ENCODE measurements around the gene MRPL55.

The MRPL55 gene

GRCh38 chr1:228146417-228147150, 37.5 kb upstream of the MRPL55 start:
- DNase-seq (ENCODE audit: low read depth): no peak

GRCh38 chr1:228145463-228146416, 36.6 kb upstream of the MRPL55 start:
- no peak for DNase-seq (ENCODE audit: low read depth)
- TF ChIP-seq, protein P1, sequence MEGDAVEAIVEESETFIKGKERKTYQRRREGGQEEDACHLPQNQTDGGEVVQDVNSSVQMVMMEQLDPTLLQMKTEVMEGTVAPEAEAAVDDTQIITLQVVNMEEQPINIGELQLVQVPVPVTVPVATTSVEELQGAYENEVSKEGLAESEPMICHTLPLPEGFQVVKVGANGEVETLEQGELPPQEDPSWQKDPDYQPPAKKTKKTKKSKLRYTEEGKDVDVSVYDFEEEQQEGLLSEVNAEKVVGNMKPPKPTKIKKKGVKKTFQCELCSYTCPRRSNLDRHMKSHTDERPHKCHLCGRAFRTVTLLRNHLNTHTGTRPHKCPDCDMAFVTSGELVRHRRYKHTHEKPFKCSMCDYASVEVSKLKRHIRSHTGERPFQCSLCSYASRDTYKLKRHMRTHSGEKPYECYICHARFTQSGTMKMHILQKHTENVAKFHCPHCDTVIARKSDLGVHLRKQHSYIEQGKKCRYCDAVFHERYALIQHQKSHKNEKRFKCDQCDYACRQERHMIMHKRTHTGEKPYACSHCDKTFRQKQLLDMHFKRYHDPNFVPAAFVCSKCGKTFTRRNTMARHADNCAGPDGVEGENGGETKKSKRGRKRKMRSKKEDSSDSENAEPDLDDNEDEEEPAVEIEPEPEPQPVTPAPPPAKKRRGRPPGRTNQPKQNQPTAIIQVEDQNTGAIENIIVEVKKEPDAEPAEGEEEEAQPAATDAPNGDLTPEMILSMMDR (conservative IDR thresholded peaks at IDR 0.05; ENCODE audit: low read length): no peak
- no peak overlapping the region for H3K4me3 ChIP-seq (ENCODE audit: low read length)

More at GRCh38 chr1:228146417-228147150, 37.5 kb upstream of the MRPL55 start:
- H3K4me3 ChIP-seq (ENCODE audit: low read length): no peak overlapping the region
- TF ChIP-seq, protein P1 (conservative IDR thresholded peaks at IDR 0.05; ENCODE audit: low read length): no peak

DNA sequence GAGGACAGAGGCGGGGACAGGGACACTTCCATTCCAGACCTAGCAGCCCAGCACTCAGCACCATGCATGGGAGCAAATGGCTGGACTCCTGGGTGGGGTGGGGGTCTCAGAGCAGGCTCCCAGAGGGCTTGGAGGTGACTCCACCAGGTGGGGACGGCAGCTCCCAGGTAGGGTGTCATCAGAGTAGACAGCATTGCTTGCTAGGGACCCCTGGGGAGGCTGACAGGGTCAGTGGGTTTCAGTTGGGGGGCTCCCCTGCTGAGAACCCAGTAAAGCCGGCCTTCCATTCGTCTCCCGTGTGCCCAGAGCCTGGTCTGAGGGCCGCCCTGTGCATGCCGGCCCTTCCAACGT, 35.9 kb upstream of the MRPL55 start:
- TF ChIP-seq, protein P1 (conservative IDR thresholded peaks at IDR 0.05; ENCODE audit: low read length): no peak
- H3K4me3 ChIP-seq (ENCODE audit: low read length): no peak overlapping the region
- no peak for DNase-seq (ENCODE audit: low read depth)

GRCh38 chr1:228144193-228144992, 35.3 kb upstream of the MRPL55 start:
- DNase-seq (ENCODE audit: low read depth): no peak
- TF ChIP-seq, protein P1 (conservative IDR thresholded peaks at IDR 0.05; ENCODE audit: low read length): no peak
- H3K4me3 ChIP-seq (ENCODE audit: low read length): no peak overlapping the region

DNA sequence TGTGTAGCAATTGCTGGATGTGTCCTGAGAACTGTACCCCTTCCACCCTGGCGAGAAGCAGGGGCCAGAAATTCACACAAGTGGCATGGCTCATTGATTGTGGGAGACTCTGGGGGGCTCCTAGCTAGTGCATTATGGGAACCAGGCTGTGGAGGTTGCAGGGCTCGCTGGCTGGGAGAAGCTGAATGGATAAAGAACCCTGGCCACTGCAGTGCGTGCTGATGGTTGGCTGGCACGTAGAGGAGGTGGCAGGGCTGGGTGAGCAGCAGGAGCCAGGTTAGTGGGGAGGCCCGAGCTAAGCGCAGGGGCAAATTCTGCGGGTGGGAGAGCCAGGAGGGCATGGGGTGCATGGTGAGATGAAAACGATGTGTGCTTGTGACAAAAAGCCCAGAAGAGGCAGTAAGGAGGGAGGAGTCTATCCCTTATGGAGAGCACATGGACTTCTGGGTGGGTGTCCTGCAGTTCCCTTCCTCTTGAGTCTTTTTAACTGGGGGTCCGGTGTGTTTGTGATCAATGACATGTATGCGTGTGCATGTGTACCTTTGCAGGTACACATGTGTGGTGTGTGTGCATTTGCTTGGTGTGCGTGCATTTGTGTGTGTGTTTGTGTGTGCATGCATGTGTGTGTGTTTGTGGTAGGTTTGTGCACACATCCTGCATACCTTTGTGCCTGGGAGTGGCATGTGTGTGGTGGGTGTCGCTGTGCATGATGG, 34.5 kb upstream of the MRPL55 start:
- DNase-seq (ENCODE audit: low read depth): no peak
- TF ChIP-seq, protein P1 (conservative IDR thresholded peaks at IDR 0.05; ENCODE audit: low read length): no peak
- H3K4me3 ChIP-seq (ENCODE audit: low read length): no peak overlapping the region

DNA sequence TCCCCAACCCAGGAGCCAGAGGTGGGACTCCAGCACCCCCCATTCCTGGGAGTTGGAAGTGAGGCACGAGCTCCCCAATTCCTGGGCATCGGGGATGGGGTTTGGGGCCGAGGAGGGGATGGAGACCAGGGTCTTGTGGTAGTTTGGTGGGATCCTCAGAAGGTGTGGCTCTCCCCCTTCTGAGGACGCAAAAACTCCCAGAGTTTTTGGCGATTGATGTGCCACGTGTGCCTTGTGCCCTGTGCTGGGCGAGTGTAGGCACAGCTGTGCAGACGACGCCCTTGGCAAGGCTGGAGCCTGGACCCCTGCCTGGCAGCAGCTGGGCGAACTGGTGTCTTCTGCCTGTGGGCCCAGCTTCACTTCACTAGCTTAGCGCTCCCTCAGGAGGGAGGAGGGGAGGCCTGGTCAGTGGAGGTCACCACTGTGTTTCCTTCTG, 33.6 kb upstream of the MRPL55 start:
- TF ChIP-seq, protein P1 (conservative IDR thresholded peaks at IDR 0.05; ENCODE audit: low read length): no peak
- DNase-seq (ENCODE audit: low read depth): no peak
- peak overlapping the region; percentile 92 for H3K4me3 ChIP-seq (ENCODE audit: low read length)
